Limb (tissue), 2 donors: Measurements from ENCODE around the gene CTAGE9.
"Not testable (repeated sequence)": the region's sequence is repeated elsewhere in the genome, so short reads cannot be mapped to it uniquely, and the experiment has no call there.

Experiments used
- DNase-seq, 2 donors: peaks; one replicate each; pipeline ENCODE4 v3.0.0-alpha.2; 2016; ENCODE audit errors: extremely low spot score in 2 of 2

CTAGE9 gene

DNA sequence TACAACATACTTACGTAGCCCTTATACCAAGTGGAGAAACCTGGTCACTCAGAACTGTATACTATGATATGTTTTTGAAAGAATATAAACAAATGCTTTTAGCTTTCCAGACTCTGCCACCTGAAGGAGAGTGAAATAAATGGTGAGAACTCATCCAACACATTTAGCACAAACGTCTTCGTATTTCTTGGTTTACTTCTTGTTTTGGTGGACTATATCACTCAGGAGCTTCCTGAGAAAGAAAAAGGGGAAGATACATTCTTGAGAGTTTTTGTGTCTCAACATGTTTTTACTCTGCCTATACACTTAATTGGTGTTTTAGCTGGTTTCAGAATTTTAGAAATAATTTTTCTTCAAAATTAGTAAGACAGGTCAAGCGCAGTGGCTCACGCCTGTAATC is 19.4 kb upstream of the CTAGE9 start:
- DNase-seq, result no peak

DNA sequence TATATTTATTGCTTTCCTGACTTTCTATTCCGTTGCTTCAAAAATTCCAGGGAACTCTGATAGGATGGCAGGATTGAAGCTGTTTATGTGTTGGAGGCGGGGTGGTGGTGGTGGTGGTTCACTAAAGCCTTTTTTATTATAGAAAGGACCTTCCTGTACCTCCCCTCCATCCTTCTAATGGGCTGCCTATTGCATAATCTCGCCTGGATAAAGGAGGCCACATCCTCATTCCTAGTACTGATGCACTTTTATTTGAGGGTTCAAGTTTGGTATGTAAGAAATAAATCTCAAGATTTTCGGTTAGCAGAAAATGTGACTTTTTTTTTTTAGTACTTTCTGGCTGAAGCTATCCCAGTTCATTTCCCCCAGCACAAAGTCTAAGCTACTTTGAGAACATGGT is 18.7 kb upstream of the CTAGE9 start:
- no peak for DNase-seq

DNA sequence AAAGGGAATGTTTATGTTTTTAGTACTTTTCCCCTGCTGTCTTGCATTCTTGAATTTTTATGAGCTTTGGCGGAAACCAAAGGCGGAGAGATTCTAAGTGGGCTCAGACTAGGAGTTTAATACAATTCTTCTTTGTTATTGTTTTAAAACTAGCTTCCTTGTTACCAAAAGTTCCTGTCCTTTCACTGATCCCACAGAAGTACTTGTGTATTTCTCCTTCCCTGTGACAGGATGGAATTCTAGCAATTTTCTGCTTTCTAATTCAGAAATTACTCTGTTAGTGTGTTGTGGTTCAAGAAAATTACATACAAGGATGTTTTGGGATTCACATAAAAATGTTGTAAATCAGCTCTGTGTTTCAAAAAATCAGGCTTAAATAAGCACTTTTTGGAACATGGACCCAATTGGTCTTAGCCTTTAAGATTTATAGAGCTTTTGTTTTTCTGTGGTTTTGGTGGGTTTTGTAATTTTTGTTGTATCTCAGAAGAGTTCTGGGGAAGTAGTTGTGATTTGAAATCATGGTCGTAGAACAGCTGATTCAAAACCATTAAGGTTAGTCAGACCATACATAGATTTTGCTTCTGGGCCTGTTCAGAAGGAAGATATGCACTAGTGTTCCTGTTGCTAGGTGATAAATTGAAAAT is 17.6 kb upstream of the CTAGE9 start:
- no peak for DNase-seq

DNA sequence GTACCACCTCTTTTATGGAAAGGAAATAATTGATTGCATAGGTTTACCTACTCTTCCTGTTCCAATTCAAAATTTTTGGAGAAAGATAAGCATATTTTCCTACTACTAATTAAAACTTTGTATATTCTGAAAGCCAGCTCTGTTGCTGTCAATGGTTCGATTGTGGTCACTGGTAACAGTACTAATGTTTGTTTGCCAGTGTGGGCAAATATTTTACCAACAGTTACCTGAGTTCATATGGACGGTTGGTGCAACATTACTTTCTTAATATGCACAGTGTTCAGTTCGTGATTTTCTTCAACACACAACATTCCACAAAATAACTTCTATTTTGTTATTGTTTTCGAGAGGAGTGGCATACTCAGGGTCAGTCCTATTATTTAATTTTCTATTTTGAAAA is 17.1 kb upstream of the CTAGE9 start:
- no peak for DNase-seq

DNA sequence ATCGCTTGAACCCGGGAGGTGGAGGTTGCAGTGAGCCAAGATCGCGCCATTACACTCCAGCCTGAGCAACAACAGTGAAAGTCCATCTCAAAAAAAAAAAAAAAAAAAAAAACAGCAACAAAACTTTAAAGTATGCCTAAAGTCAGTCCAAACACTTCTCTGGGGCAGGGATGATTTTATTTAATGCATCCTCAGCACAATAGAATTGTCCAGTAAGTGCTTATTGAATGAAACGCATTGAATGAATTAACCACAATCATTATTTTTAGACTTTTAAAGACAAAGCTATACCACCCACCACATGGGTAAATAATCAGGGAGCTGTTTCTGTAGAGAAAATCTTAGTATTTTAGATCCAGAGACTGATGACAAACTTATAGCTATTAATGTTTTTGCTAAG is 16.6 kb upstream of the CTAGE9 start:
- no peak for DNase-seq

DNA sequence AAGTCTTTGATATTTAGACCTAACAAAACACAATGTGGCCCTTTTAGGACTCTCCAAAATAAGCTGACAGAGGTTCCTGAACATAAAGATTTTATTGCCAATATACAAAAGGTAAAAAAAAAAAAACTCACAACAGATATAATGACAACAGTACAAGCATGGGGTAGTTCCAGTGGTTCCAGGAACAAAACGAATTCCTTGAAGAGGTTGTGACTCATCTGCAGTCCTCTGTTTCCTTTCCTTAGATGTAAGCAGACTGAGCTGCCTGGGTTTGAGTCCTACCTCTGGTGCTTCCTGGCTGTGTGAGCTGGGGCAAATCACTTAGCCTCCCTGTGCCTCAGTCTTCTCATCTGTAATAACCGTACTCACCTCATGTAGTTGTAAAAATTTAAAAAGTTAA is 13.3 kb upstream of the CTAGE9 start:
- DNase-seq, result no peak

DNA sequence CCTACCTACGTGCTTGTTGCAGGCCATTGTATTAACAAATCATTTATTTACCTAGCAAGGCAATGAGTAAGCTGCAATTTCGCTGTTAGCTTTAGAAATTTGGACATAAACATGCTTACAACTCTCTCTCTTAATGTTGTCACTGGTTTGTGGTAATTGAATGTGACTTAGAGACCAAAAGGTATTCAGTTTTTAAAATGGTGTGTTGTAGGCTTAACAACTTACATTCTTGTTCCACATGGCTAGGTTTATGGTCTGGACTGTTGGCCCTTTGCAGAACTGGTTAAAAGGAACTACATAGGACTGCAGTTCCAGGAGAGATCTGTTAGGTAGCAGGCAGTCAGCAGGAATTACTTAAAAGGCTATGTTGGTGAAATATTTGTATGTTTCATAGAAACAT is 10.3 kb upstream of the CTAGE9 start:
- no peak for DNase-seq

DNA sequence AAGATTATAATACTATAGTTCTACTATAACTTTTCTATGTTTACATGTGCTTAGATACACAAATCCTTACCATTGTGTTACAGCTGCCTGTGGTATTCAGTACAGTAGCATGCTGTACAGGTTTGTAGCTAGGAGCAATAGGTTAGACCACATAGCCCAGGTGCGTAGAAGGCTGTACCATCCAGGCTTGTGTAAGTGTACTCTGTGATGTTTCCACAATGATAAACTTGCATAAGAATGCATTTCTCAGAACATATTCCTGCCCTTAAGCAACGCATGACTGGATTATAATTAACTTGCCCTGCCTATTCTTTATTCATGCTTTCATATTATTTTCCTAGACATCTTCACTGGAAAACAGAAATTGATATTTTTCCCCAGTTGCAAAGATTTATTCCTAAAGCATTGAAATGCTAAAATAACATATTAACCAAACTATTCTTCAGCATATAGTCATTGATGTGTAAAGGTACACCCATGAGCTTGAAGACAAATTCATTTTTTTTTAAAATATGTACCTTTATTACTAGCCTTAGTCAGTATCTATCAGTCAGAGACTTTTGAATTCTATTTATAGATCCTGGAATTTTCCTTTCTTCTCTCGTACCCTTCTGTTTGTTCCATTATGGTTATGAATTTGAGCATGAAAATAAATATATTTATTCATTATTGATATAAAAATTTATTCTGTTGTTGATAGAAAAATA is 7.2 kb upstream of the CTAGE9 start:
- DNase-seq, result no peak

DNA sequence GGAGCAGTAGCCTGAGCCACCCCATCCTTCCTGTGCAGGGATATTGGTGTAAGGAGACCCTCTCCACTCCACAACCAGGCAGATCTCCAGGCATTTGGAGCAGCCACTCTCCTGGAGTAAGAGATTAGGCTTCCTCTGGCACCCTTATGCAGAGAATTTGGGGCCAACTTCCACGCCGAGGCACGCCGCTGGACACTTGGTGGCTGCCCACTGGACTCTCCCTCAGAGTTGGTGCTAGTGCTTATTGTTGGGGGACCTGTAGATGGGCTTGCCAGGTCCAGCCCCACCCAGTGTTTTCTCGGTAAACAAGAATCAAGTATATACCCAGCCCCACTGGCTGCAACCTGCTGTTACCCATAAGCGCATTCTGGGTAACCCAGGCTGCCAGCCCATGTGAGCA is 4.8 kb upstream of the CTAGE9 start:
- not testable (repeated sequence) for DNase-seq

DNA sequence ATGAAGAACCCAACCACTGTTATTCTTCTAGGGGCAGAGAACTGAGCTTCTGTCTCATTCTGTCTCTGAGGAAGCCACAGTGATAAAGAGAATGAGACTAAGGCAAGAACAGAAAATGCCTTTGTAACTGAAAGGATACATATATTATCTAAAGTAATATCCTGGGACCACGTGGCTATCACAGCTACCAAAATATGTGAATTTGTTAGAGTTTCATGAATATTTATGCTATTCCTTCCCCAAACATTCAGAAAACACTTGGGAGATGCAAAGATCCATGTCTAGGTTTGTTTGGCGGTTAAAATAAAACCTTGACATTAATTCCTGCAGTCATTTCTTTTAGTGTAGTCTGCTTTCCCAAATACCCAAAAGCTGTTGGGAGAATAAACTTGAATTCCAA is 6.9 kb downstream of the CTAGE9 start:
- not testable (repeated sequence) for DNase-seq

DNA sequence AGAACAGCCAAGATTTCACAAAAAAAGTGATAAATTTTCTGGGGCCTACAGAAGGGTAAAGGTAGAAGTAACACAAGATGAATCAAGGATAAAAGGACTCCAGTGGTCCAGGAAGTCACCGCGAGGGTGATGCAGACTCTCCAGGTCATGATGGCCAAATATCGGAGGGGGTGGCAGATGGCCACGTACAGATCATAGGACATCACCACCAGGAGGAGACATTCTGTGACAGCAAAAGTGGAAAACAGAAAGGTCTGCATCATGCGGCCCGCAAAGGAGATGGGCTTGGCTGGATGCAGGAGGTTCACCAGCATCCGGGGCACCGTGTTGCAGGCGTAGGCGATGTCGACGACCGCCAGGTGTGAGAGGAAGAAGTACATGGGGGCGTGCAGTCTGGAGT is 10.0 kb downstream of the CTAGE9 start:
- DNase-seq, result not testable (repeated sequence)

DNA sequence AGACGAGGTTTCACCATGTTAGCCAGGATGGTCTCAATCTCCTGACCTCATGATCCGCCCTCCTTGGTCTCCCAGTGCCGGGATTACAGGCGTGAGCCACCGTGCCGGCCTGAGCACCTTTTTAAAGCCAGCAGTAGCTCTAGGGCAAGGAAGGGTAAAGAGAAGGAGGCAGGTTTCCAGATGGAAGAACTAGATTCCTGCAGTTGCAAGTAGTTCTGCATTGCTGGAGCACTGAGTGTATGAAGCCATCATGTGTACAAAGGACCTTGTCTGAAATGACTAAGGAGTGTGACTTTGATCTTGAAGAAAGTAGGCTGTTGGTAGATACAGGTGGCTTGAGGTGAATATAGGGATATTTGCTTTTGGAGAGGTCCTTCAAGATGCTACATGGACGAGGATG is 13.9 kb downstream of the CTAGE9 start:
- DNase-seq, result no peak

DNA sequence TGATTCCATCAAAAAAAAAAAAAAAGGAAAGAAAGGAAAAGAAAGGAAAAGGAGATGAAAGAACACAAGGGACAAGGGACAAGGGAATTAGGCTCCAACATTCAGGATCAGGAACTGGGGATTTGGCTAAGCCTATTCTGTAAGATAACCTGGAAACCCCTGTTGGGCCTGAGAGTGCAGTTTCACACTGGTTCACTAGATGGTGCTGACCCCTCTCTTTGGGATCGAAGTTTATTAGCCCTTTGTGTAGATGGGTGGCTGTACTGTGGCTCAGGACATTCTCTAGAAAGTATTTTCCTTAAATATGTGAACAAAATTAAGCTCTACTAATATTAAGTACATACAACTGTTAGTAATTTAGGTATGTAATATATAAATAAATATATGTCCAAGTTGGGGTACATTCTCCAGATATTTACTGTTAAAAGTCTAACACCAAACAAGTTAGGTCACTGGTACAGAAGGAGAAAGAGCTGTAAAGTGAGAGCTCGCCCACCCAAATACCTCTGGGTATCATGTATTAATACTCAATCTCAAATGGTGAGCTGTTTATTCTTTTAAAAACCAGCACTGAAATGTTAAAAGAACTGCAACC is 15.9 kb downstream of the CTAGE9 start:
- peak; percentile 70 to 74 for DNase-seq

DNA sequence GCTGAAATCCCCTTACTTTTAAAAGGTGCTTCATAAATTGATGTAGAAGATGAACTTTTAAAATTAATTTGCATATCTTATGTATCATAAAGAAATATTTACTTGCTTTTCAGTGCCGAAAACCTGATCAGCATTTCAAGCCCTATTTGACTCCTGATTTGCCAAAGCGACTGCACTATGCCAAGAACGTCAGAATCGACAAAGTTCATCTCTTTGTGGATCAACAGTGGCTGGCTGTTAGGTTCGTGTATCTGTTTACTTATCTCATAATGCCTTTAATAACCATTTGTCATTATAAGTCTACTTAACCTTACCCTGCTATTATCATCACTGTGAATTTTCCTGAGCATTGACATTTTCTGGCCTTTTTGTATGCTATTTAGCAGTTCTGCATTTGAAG is 17.4 kb downstream of the CTAGE9 start:
- no peak for DNase-seq

DNA sequence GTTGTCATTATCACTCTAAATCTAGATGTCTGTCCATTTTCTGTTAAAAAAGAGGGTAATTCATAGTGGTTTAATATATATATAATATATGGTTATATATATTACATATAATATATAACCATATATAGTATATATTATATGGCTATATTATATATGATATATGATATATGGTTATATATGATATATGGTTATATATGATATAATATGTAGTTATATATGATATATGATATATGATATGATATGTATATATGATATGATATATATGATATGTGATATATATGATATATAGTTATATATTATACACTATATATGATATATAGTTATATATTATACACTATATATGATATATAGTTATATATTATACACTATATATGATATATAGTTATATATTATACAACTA is 18.2 kb downstream of the CTAGE9 start:
- no peak for DNase-seq

DNA sequence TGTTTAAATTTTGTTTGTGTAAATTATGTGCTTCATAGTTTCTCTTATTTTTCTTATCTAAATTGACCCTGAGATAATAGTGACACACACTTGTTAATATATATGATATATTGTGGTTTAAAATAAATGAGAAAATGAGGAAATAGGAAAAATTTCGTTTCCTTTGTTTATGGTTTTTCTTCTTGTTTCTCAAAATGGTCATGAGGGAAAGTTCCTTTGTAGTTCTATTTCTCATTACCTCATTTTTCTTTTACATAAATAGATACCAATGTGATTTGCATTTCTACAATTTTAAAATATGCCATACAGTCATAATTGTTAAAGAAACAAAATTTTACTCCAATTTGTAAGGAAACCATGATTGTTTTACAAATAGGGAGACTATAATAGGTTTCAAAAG is 18.8 kb downstream of the CTAGE9 start:
- DNase-seq, result no peak

DNA sequence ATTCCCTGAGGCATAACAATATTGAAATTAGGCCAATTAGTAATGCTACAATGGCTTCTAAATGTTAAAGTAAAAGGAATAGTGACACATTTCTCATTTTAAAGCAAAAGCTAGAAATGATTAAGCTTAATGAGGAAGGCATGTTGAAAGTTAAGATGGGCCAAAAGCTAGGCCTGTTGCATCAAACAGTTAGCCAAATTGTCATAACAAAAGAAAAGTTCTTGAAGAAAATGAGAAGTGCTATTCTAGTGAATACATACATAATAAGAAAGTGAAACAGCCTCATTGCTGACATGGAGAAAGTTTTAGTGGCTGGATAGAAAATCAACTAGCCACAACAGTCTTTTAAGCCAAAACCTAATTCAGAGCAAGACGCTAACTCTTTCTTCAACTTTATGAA is 22.5 kb downstream of the CTAGE9 start:
- no peak for DNase-seq

DNA sequence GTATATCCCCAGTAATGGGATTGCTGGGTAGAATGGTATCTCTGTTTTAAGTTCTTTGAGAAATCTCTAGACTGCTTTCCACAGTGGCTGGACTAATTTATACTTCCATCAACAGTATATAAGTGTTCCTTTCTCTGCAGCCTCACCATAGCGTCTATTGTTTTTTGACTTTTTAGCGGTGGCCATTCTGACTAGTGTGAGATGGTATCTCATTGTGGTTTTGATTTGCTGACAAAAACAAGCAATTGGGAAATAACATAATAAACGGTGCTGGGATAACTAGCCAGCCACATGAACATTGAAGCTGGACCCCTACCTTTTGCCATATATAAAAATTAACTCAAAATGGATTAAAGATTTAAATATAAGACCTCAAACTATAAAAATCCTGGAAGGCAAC is 23.8 kb downstream of the CTAGE9 start:
- DNase-seq, result no peak

DNA sequence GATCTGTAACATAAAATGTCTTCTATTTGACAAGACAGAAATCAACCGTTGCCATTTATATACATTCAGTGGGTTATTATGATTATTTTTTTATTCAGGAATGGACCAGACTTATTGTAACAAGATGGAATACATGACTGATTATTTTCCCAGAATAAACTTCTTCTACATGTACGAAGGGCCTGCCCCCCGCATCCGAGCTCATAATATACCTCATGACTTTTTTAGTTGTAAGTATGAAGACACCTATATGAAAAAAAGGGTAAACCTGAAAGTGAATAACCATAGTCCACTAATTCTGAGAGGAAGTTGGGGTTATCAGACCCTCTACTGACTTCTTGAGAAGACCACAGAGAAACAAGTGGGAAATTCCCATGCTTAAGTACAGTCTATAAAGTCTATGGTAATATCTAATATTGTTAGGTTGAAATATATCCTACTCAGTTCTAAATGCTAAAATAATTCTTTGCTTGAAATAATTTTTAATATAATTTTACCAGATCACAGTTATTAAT is 25.5 kb downstream of the CTAGE9 start:
- DNase-seq, result no peak

DNA sequence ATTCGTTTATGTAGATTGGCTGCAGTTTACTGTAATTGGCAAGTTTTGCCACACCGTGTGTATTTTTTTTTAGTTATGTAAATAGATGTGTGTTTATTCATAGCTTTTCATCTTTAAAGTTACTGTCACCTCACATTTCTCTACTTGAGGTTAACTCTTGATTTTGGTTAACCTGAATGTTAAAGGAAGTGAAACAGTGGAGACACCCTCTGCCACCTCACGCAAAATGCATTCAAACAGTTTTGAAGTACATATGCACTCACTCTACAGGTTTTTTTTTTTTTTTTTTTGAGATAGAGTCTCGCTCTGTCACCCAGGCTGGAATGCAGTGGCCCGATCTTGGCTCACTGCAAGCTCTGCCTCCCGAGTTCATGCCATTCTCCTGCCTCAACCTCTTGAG is 27.3 kb downstream of the CTAGE9 start:
- no peak for DNase-seq

DNA sequence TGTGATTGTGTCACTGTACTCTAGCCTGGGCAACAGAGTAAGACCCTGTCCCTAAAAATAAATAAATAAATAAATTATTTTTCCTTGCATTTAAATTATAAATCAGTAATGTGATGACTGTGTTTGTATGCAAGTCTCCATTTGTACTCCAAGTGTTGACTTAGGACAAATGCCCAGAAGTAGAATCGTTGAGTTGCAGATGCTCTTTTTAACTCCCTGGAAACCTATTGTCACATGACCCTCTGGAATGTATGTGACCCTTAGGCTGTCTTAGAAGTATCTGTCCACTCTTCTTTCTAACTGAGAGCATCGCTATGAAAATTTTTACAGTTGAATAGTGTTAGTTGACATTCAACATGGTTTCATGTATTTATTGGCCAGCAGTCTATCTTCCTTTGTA is 28.4 kb downstream of the CTAGE9 start:
- DNase-seq, result no peak

DNA sequence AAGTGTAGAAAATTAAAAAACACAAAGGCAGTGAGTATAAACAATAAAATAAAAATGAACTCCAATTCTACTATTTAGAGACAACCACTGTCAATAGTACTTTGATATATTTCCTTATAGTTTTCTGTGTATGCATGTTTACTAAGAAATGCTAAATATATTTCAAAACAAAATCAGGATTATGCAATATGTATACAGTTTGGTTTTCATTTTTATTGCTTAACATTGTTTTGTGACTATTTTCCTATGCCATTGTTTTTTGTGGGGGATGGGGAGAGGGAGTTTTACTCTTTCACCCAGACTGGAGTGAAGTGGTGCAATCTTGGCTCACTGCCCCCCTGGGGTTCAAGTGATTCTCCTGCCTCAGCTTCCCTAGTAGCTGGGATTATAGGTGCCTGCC is 29.2 kb downstream of the CTAGE9 start:
- no peak for DNase-seq

DNA sequence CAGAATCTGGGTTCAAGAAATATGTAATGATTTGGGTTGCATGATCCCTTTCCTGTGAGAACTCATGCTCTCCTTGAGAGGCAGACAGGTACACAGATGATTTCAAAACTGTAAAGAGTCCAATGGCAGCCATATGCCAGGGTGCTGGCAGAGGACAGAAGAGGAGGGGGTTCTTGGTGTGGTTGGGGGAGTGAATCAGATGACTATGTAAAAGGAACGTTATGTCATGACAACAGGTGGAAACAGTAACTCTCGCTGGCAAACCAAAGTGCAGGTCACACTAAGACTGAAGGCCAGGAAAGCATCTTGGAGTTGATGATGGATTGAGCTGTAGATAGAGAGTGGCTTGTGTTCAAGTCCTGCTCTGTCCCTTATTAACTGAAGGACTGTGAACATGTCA is 29.9 kb downstream of the CTAGE9 start:
- DNase-seq, result no peak
